Measurements from ENCODE around the gene ARMC5.
"Not testable (repeated sequence)": the region's sequence is repeated elsewhere in the genome, so short reads cannot be mapped to it uniquely, and the experiment has no call there.

The ARMC5 gene

DNA sequence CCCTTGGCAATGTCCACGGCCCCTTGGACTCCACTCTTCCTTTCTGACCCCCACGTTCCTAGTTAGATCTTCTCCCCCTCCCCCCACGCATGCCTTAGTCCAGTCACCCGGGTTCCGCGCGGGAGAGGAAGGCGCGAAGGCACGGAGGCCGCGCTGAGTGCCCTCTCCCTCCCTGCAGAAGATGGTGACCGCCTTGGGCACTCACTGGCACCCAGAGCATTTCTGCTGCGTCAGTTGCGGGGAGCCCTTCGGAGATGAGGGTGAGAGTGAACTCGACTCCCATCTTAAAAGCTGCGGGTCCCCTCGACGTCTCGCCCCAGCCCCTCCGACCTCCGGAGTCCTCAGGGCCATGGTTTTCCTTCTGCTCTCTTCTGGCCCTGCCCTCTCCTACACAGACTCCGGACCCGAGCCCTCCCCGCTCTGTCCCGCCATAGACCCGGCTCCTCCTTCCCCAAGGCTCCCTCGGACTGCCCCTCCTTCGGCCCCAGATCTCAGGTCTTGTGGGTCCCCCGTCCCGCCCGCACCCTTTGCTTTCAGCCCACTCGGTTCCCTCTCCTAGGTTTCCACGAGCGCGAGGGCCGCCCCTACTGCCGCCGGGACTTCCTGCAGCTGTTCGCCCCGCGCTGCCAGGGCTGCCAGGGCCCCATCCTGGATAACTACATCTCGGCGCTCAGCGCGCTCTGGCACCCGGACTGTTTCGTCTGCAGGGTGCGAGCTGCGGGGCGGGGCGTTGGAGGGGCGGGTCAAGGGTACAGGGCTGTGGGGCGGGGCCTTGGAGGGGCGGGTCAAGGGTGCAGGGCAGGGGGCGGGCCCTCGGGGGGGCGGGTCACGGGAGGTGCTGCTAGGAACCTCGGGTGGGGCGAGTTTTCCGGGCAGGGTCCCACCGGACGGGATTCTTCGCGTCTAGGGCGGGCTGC, 17.3 kb downstream of the ARMC5 start:
- Mint-ChIP-seq H3K4me3 (peak overlapping the region; percentile 87), H3K27me3 (peaks cover 36% of the 10 kb centered on the region), H3K9me3 (no peaks in the 10 kb centered on the region), H3K27ac (peak overlapping the region; percentile 25), H3K4me1 (peaks cover 31% of the 10 kb centered on the region), H3K36me3 (no peaks in the 10 kb centered on the region)
- peak; percentile 90 for ATAC-seq

- Mint-ChIP-seq H3K27ac (peak overlapping the region; percentile 40), H3K4me1 (peaks cover 25% of the 10 kb centered on the region), H3K27me3 (peaks cover 37% of the 10 kb centered on the region), H3K4me3 (peak overlapping the region; percentile 68), H3K36me3 (no peaks in the 10 kb centered on the region), H3K9me3 (no peaks in the 10 kb centered on the region)
- peak; percentile 53 for ATAC-seq
Observed at GRCh38 chr16:31477220-31478216, 18.2 kb downstream of the ARMC5 start.

- no peak for ATAC-seq
- H3K4me1 Mint-ChIP-seq = peaks cover 22% of the 10 kb centered on the region
- no peaks in the 10 kb centered on the region for H3K36me3 Mint-ChIP-seq
- H3K27me3 Mint-ChIP-seq = peaks cover 29% of the 10 kb centered on the region
- H3K27ac Mint-ChIP-seq = no peak overlapping the region
- no peak overlapping the region for H3K4me3 Mint-ChIP-seq
- H3K9me3 Mint-ChIP-seq = no peaks in the 10 kb centered on the region
Observed at GRCh38 chr16:31478956-31479355, 19.7 kb downstream of the ARMC5 start.

GRCh38 chr16:31479751-31480150, 20.4 kb downstream of the ARMC5 start:
- ATAC-seq = no peak
- Mint-ChIP-seq H3K36me3 (no peaks in the 10 kb centered on the region), H3K27ac (no peak overlapping the region), H3K27me3 (peaks cover 36% of the 10 kb centered on the region), H3K4me1 (peaks cover 22% of the 10 kb centered on the region), H3K9me3 (no peaks in the 10 kb centered on the region), H3K4me3 (no peak overlapping the region)

GRCh38 chr16:31480851-31481536, 21.7 kb downstream of the ARMC5 start:
- Mint-ChIP-seq H3K4me3 (no peak overlapping the region), H3K9me3 (no peaks in the 10 kb centered on the region), H3K36me3 (no peaks in the 10 kb centered on the region), H3K4me1 (peaks cover 20% of the 10 kb centered on the region), H3K27me3 (peaks cover 49% of the 10 kb centered on the region), H3K27ac (no peak overlapping the region)
- no peak for ATAC-seq

DNA sequence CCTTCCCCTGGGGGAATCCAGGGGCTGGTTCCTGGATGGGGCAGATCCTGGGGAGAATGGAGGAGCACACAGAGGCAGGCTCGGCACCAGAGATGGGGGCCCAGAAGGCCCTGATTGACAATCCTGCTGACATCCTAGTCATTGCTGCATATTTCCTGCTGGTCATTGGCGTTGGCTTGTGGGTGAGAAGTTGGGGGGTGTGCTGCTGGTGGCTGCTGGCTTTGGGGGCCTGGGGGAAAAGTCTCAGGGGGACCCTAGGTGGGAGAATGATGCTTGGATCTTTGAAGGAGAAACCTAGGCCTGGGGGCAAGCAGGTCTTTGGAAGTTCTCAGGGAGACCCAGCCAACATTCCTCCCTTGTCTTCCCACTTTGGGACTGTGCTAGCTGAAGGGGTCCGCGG, 23.8 kb downstream of the ARMC5 start, which contains the start of gene SLC5A2:
Gene SLC5A2, plus strand, starts transcription at position 43 of the 400 bp plus-strand sequence. Its CDS starts 14 bp downstream, at position 57.
- no peaks in the 10 kb centered on the region for H3K36me3 Mint-ChIP-seq
- H3K27ac Mint-ChIP-seq = no peak within 1 kb of the TSS
- H3K4me3 Mint-ChIP-seq = no peak within 1 kb of the TSS
- H3K4me1 Mint-ChIP-seq = peaks cover 10% of the 10 kb centered on the region
- peaks cover 36% of the 10 kb centered on the region for H3K27me3 Mint-ChIP-seq
- no peak for ATAC-seq
- H3K9me3 Mint-ChIP-seq = no peaks in the 10 kb centered on the region

DNA sequence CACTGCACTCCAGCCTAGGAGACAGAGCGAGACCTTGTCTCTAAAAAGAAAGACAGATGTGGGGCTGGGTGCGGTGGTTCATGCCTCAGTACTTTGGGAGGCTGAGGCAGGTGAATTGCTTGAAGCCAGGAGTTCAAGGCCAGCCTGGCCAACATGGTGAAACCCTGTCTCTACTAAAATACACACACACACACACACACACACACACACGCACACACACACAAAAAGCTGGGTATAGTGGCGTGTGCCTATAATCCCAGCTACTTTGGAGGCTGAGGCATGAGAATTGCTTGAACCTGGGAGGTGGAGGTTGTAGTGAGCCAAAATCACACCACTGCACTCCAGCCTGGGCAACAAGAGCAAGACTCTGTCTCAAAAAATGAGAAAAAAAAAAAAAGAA, 24.7 kb downstream of the ARMC5 start:
- not testable (repeated sequence) for H3K4me1 Mint-ChIP-seq, H3K27ac Mint-ChIP-seq

GRCh38 chr16:31484491-31485171, 25.3 kb downstream of the ARMC5 start:
- Mint-ChIP-seq H3K4me1 (peaks cover 9% of the 10 kb centered on the region), H3K27ac (no peak overlapping the region), H3K36me3 (peaks cover 4% of the 10 kb centered on the region), H3K4me3 (no peak overlapping the region), H3K27me3 (peaks cover 34% of the 10 kb centered on the region), H3K9me3 (no peaks in the 10 kb centered on the region)
- no peak for ATAC-seq

More for the DNA sequence above, 24.7 kb downstream of the ARMC5 start:
- not testable (repeated sequence) for H3K4me3 Mint-ChIP-seq, H3K9me3 Mint-ChIP-seq, ATAC-seq, H3K36me3 Mint-ChIP-seq
- H3K27me3 Mint-ChIP-seq = peaks cover 34% of the 10 kb centered on the region

GRCh38 chr16:31485571-31485970, 26.3 kb downstream of the ARMC5 start:
- no peaks in the 10 kb centered on the region for H3K9me3 Mint-ChIP-seq
- peak overlapping the region; percentile 29 for H3K4me3 Mint-ChIP-seq
- peaks cover 34% of the 10 kb centered on the region for H3K27me3 Mint-ChIP-seq
- no peak for ATAC-seq
- peaks cover 9% of the 10 kb centered on the region for H3K4me1 Mint-ChIP-seq
- peaks cover 10% of the 10 kb centered on the region for H3K36me3 Mint-ChIP-seq
- no peak overlapping the region for H3K27ac Mint-ChIP-seq

DNA sequence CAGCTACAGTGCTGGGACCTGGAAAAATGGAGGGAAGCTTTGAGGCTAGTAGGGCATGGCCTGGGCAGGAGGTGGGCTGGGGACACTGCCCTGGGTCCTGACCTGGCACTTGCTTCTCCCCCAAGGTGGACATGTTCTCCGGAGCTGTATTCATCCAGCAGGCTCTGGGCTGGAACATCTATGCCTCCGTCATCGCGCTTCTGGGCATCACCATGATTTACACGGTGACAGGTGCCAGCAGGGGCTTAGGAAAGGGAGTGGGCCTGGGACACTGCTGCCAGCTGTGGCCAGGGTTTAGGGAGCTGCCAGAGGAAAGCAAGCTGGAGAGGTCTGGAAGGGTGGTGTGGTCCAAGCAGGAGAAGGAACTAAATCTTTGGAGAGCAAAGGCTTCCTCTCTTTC, 26.7 kb downstream of the ARMC5 start:
- Mint-ChIP-seq H3K9me3 (no peaks in the 10 kb centered on the region), H3K36me3 (peaks cover 14% of the 10 kb centered on the region), H3K27ac (no peak overlapping the region), H3K27me3 (peaks cover 34% of the 10 kb centered on the region), H3K4me3 (peak overlapping the region; percentile 29), H3K4me1 (peaks cover 9% of the 10 kb centered on the region)
- ATAC-seq = no peak

GRCh38 chr16:31487071-31487719, 27.9 kb downstream of the ARMC5 start:
- Mint-ChIP-seq H3K4me1 (peaks cover 9% of the 10 kb centered on the region), H3K36me3 (peaks cover 17% of the 10 kb centered on the region), H3K27ac (peak overlapping the region; percentile 59), H3K4me3 (peak overlapping the region; percentile 91), H3K27me3 (peaks cover 30% of the 10 kb centered on the region), H3K9me3 (no peaks in the 10 kb centered on the region)
- ATAC-seq = no peak

DNA sequence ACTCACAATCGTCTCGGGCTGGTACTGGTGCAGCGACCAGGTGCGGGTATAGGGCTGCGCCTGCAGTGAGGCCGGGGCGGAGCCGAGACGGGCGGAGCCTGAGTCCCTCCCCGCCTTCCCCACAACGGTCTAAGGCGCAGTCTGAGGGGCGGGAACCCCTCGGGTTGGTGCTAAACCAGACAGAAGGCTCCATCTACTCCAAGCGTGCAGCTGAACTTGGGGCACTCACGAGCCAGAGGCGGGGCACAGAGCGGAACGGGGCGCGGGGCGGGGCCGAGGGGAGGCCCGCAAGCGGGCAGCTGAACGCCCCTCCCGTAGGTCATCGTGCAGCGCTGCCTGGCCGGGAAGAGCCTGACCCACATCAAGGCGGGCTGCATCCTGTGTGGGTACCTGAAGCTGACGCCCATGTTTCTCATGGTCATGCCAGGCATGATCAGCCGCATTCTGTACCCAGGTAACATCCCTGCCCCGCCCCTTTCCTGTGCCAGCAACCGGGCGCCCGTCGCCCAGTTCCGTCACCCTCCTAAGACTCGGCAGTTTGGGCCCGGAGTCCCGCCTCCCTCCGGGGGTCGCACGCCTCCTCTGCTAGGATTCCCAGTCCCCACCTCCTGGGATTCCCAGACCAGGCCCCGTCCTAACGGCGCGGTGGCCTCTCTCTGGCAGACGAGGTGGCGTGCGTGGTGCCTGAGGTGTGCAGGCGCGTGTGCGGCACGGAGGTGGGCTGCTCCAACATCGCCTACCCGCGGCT, 28.6 kb downstream of the ARMC5 start:
- H3K36me3 Mint-ChIP-seq = peaks cover 23% of the 10 kb centered on the region
- peaks cover 23% of the 10 kb centered on the region for H3K27me3 Mint-ChIP-seq
- peaks cover 9% of the 10 kb centered on the region for H3K4me1 Mint-ChIP-seq
- H3K4me3 Mint-ChIP-seq = peak overlapping the region; percentile 91
- peak overlapping the region; percentile 59 for H3K27ac Mint-ChIP-seq
- no peaks in the 10 kb centered on the region for H3K9me3 Mint-ChIP-seq
- peak; percentile 90 for ATAC-seq

DNA sequence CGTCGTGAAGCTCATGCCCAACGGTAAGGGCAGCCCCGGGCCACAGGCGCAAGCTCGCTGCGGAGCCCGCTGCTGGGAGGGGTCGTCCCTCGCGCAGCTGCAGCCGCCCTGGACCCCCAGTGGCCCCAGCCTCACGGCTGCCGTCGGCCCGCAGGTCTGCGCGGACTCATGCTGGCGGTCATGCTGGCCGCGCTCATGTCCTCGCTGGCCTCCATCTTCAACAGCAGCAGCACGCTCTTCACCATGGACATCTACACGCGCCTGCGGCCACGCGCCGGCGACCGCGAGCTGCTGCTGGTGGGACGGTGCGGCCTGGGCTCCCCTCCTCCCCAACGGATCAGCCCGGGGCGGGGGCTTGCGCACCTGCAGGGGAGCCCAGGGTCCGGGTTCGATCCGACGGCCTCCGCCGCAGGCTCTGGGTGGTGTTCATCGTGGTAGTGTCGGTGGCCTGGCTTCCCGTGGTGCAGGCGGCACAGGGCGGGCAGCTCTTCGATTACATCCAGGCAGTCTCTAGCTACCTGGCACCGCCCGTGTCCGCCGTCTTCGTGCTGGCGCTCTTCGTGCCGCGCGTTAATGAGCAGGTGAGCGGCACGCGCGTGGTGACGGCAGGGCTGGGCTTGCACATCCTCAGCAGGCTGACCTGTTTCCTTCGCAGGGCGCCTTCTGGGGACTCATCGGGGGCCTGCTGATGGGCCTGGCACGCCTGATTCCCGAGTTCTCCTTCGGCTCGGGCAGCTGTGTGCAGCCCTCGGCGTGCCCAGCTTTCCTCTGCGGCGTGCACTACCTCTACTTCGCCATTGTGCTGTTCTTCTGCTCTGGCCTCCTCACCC, 29.4 kb downstream of the ARMC5 start:
- H3K27me3 Mint-ChIP-seq = peaks cover 22% of the 10 kb centered on the region
- H3K27ac Mint-ChIP-seq = no peak overlapping the region
- H3K9me3 Mint-ChIP-seq = no peaks in the 10 kb centered on the region
- no peak for ATAC-seq
- H3K36me3 Mint-ChIP-seq = peaks cover 31% of the 10 kb centered on the region
- H3K4me1 Mint-ChIP-seq = peaks cover 9% of the 10 kb centered on the region
- peak overlapping the region; percentile 43 for H3K4me3 Mint-ChIP-seq
